ENCODE measurements around the gene THRAP3.

DNA sequence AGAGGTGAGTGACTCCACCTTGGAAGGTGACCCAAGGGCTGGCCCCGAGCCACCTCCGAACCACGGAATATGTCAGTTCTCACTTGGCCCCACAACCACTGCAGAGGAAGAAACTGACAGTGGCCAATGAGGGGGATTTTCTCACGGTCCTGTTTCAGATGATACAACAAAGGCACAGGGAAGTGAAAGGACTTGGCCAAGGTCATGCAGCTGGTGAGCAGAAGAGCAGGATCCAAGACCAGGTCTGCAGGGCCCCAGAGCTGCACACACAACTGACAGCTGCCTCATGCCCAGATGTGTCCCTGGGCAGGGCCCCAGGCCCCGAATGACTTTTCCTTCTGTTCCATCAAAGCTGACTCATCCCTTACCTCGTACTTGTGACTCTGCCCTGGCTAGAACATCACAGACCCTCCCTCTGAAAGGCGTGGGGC, 125.0 kb downstream of the THRAP3 start:
- no peak for TF ChIP-seq POLR2A (IDR thresholded peaks at IDR 0.05; ENCODE audit: low read length)
- TF ChIP-seq GATA1 (IDR thresholded peaks at IDR 0.05; ENCODE audit: low read depth, low read length): no peak
